Liver (tissue), 9 donors: ENCODE measurements around the gene SLC38A10. TPM values are rescaled to one million over a fixed set of nuclear protein-coding genes. Genes with fewer than 3 reads are reported as not detected.

Experiments
- DNase-seq: peaks from one replicate; pipeline ENCODE4 v3.0.0-alpha.2; 2017; ENCODE audit warnings: low spot score
- H3K27ac ChIP-seq, 2 donors: one replicate each; pipeline ENCODE4 v1.7.0; 2013; ENCODE audit warnings: inconsistent platforms in 2 of 2, low read length in 2 of 2, control low read depth in 1 of 2, low read depth in 1 of 2, mild to moderate bottlenecking in 1 of 2
- H3K27me3 ChIP-seq, 4 donors: one replicate each; pipeline versions ENCODE4 v1.6.1 to v1.7.0; 2013; ENCODE audit warnings: low read length in 3 of 4, inconsistent platforms in 1 of 4, mild to moderate bottlenecking in 1 of 4, moderate library complexity in 1 of 4; ENCODE audit not compliant: control insufficient read depth in 4 of 4, insufficient read depth in 4 of 4
- H3K36me3 ChIP-seq, 4 donors: one replicate each; pipeline versions ENCODE4 v1.6.1 to v1.7.0; 2013; ENCODE audit warnings: low read length in 3 of 4, mild to moderate bottlenecking in 3 of 4, low read depth in 1 of 4, moderate library complexity in 1 of 4; ENCODE audit not compliant: control insufficient read depth in 4 of 4, insufficient read depth in 3 of 4
- H3K4me1 ChIP-seq, 4 donors: one replicate each; pipeline versions ENCODE4 v1.6.1 to v1.7.0; 2013; ENCODE audit warnings: low read length in 3 of 4, mild to moderate bottlenecking in 3 of 4, moderate library complexity in 1 of 4; ENCODE audit not compliant: control insufficient read depth in 4 of 4, insufficient read depth in 4 of 4
- H3K4me3 ChIP-seq, 3 donors: one replicate each; pipeline versions ENCODE4 v1.6.1 to v1.7.0; 2013; ENCODE audit warnings: low read length in 3 of 3, control low read depth in 1 of 3, low read depth in 1 of 3, mild to moderate bottlenecking in 1 of 3
- H3K9ac ChIP-seq, 2 donors: one replicate each; pipeline ENCODE4 v1.7.0; 2013; ENCODE audit warnings: low read length in 2 of 2, mild to moderate bottlenecking in 2 of 2, moderate library complexity in 2 of 2, control low read depth in 1 of 2, low read depth in 1 of 2
- H3K9me3 ChIP-seq, 4 donors: one replicate each; pipeline versions ENCODE4 v1.6.1 to v1.7.0; 2013; ENCODE audit warnings: low read length in 3 of 4; ENCODE audit not compliant: control insufficient read depth in 4 of 4
- ATF3 ChIP-seq: IDR thresholded peaks from 2 replicates; pipeline ENCODE4 v1.6.1; 2016; ENCODE audit warnings: antibody characterized with exemption
- CTCF ChIP-seq: fragments of 150-350 bp; IDR thresholded peaks from 2 replicates; pipeline ENCODE4 v1.5.1; 2017; ENCODE audit warnings: improper control_type of control experiment, low read depth, low read length; ENCODE audit not compliant: missing input control
- EGR1 ChIP-seq, 2 donors: IDR thresholded peaks; 2 replicates each; pipeline ENCODE4 v1.6.1; 2016 to 2018; ENCODE audit warnings: antibody characterized with exemption in 2 of 2, low read depth in 2 of 2
- FOXA1 ChIP-seq: IDR thresholded peaks from 2 replicates; pipeline ENCODE4 v1.6.1; 2016; ENCODE audit warnings: antibody characterized with exemption
- FOXA2 ChIP-seq: IDR thresholded peaks from 2 replicates; pipeline ENCODE4 v1.6.1; 2016; ENCODE audit warnings: antibody characterized with exemption
- GABPA ChIP-seq, 2 donors: IDR thresholded peaks in 1 of 2; conservative IDR thresholded peaks in 1 of 2; 2 replicates each; pipeline ENCODE4 v1.6.1; 2016; ENCODE audit warnings: antibody characterized with exemption in 2 of 2, mild to moderate bottlenecking in 1 of 2, moderate library complexity in 1 of 2
- HNF4A ChIP-seq, 2 donors: conservative IDR thresholded peaks; 2 replicates each; pipeline ENCODE4 v1.6.1; 2016; ENCODE audit warnings: antibody characterized with exemption in 2 of 2, mild to moderate bottlenecking in 2 of 2
- HNF4G ChIP-seq: IDR thresholded peaks from 2 replicates; pipeline ENCODE4 v1.6.1; 2016; ENCODE audit warnings: antibody characterized with exemption
- JUND ChIP-seq, 2 donors: IDR thresholded peaks; 2 replicates each; pipeline ENCODE4 v1.6.1; 2016; ENCODE audit warnings: antibody characterized with exemption in 2 of 2
- MAX ChIP-seq: IDR thresholded peaks from 2 replicates; pipeline ENCODE4 v1.6.1; 2016; ENCODE audit warnings: antibody characterized with exemption
- NR2F2 ChIP-seq: IDR thresholded peaks from 2 replicates; pipeline ENCODE4 v1.6.1; 2016; ENCODE audit warnings: antibody characterized with exemption
- RAD21 ChIP-seq, 2 donors: IDR thresholded peaks; 2 replicates each; pipeline ENCODE4 v1.6.1; 2016; ENCODE audit warnings: antibody characterized with exemption in 2 of 2, mild to moderate bottlenecking in 2 of 2
- REST ChIP-seq: IDR thresholded peaks from 2 replicates; pipeline ENCODE4 v1.6.1; 2016; ENCODE audit warnings: antibody characterized with exemption, mild to moderate bottlenecking
- RXRA ChIP-seq, 2 donors: IDR thresholded peaks; 2 replicates each; pipeline ENCODE4 v1.6.1; 2017 to 2018; ENCODE audit warnings: antibody characterized with exemption in 2 of 2, mild to moderate bottlenecking in 1 of 2
- SP1 ChIP-seq: IDR thresholded peaks from 2 replicates; pipeline ENCODE4 v1.6.1; 2018; ENCODE audit warnings: antibody characterized with exemption, mild to moderate bottlenecking
- TAF1 ChIP-seq: conservative IDR thresholded peaks from 2 replicates; pipeline ENCODE4 v1.6.1; 2016; ENCODE audit warnings: antibody characterized with exemption, mild to moderate bottlenecking
- YY1 ChIP-seq: IDR thresholded peaks from 2 replicates; pipeline ENCODE4 v1.6.1; 2016; ENCODE audit warnings: antibody characterized with exemption, mild to moderate bottlenecking
- ZBTB33 ChIP-seq: IDR thresholded peaks from 2 replicates; pipeline ENCODE4 v1.6.1; 2016; ENCODE audit warnings: antibody characterized with exemption
- WGBS: extraction: QIAGEN DNeasy Blood & Tissue Kit; methylation state at CpG from one replicate; pipeline ENCODE4 v1.1.7; 2013; 5-methylcytosine and 5-hydroxymethylcytosine counted together
- polyA plus RNA-seq, 2 donors: library from polyadenylated mRNA; stranded (reverse) in 1 of 2; unstranded in 1 of 2; fragments of 200-250 nt in 1 of 2; fragments of >200 nt in 1 of 2; fragmentation: Nextera tagmentation in 1 of 2; extraction: Ambion mirVana in 1 of 2; gene quantifications; one replicate each; pipeline versions ENCODE4 v1.2.1 to v1.2.3, GENCODE V29; 2013 to 2015
- total RNA-seq, 2 donors: library from RNA; depleted of rRNA; stranded (reverse); fragments of >200 nt; gene quantifications; one replicate each; pipeline ENCODE4 v1.2.3, GENCODE V29; 2014
- donor health status: healthy.
- donor health status: healthy.
- donor health status: healthy.
- donor health status: healthy.
- donor health status: healthy.

SLC38A10 gene
- total and polyA plus RNA-seq, 4 donors: 29.3 to 117 (median 54.7) TPM

GRCh38 chr17:81233316-81233715 lies 61.8 kb downstream of the SLC38A10 start (continued):
- TF ChIP-seq ZBTB33 (no peak), HNF4G (no peak), FOXA2 (no peak)

- WGBS: 96% methylated on average over 19 of the region's 19 CpGs
- H3K9me3 ChIP-seq: no peaks in the 10 kb centered on the region
- H3K4me1 ChIP-seq: peaks cover 0 to 17% (median 9%) of the 10 kb centered on the region in 4 donors
- no peak overlapping the region for H3K9ac ChIP-seq
- no peaks in the 10 kb centered on the region for H3K27me3 ChIP-seq
- no peak for TF ChIP-seq FOXA1
- peaks cover 5 to 33% (median 13%) of the 10 kb centered on the region in 4 donors for H3K36me3 ChIP-seq
- no peak overlapping the region for H3K4me3 ChIP-seq
- no peak for DNase-seq
- H3K27ac ChIP-seq: no peak overlapping the region
Measured at GRCh38 chr17:81232616-81233241, 62.4 kb downstream of the SLC38A10 start.

- no peaks in the 10 kb centered on the region for H3K27me3 ChIP-seq
- H3K9ac ChIP-seq: no peak overlapping the region
- no peak for DNase-seq
- H3K9me3 ChIP-seq: no peaks in the 10 kb centered on the region
- no peak overlapping the region for H3K27ac ChIP-seq
- TF ChIP-seq GABPA (IDR thresholded peaks at IDR 0.05 in 1 of 2, conservative IDR thresholded peaks at IDR 0.05 in 1 of 2) (no peak), REST (no peak), HNF4A (conservative IDR thresholded peaks at IDR 0.05) (no peak), RAD21 (IDR thresholded peaks at IDR 0.05) (no peak), HNF4G (no peak), MAX (no peak), NR2F2 (no peak), EGR1 (IDR thresholded peaks at IDR 0.05; ENCODE audit: low read depth in 2 of 2) (no peak), ZBTB33 (no peak), JUND (IDR thresholded peaks at IDR 0.05) (no peak), SP1 (no peak), FOXA1 (no peak), YY1 (no peak), FOXA2 (no peak), TAF1 (no peak), CTCF (no peak), ATF3 (no peak), RXRA (IDR thresholded peaks at IDR 0.05) (no peak)
- peaks cover 0 to 10% (median 3%) of the 10 kb centered on the region in 4 donors for H3K4me1 ChIP-seq
- peaks cover 5 to 33% (median 13%) of the 10 kb centered on the region in 4 donors for H3K36me3 ChIP-seq
- 94% methylated on average over 43 of the region's 43 CpGs for WGBS
- H3K4me3 ChIP-seq: no peak overlapping the region
Measured at GRCh38 chr17:81231766-81232581, 63.1 kb downstream of the SLC38A10 start.
